ENCODE data around the gene NPM3. TPM values are rescaled to one million over a fixed set of nuclear protein-coding genes. Genes with fewer than 3 reads are reported as not detected.

NPM3 gene
- total RNA-seq, 1 donor from 2014 or later, result 35.1 TPM

DNA sequence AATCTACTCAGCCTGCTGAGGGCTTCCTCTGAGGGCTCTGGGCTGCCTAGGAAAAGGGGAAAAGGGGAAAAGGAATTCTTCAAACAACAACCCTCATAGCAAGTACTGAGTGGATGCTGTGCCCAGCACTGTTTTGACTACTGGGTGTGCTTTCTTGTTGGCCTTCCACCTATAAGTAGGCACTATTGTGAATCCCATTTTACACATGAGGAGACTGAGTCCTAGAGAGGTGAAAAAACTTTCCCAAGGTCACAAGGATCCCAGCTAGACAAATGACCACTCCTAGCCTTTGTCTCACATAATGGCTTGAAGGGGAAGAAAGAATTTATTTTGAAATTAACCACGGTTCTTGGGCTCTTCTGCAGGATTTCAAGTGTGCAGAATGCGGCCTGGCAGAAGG is 24.4 kb downstream of the NPM3 start:
- DNase-seq, result no peak

DNA sequence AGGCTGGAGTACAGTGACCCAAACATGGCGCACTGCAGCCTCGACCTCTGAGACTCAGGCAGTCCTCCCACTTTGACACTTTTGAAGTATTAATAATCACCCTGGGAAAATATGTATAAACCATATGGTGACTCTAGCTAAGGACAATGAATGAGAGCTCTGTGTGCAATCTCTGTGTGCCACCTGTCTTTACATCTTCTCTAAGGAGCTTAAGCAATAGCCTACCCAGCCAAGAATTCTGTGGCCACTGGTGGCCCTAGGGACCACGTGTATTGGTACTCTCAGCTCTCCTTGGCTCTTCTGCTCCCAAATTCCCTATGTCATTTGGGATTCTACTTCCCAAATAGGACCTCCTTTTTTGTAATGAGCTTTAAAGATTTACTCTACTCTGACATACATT is 31.0 kb downstream of the NPM3 start:
- DNase-seq, result no peak

DNA sequence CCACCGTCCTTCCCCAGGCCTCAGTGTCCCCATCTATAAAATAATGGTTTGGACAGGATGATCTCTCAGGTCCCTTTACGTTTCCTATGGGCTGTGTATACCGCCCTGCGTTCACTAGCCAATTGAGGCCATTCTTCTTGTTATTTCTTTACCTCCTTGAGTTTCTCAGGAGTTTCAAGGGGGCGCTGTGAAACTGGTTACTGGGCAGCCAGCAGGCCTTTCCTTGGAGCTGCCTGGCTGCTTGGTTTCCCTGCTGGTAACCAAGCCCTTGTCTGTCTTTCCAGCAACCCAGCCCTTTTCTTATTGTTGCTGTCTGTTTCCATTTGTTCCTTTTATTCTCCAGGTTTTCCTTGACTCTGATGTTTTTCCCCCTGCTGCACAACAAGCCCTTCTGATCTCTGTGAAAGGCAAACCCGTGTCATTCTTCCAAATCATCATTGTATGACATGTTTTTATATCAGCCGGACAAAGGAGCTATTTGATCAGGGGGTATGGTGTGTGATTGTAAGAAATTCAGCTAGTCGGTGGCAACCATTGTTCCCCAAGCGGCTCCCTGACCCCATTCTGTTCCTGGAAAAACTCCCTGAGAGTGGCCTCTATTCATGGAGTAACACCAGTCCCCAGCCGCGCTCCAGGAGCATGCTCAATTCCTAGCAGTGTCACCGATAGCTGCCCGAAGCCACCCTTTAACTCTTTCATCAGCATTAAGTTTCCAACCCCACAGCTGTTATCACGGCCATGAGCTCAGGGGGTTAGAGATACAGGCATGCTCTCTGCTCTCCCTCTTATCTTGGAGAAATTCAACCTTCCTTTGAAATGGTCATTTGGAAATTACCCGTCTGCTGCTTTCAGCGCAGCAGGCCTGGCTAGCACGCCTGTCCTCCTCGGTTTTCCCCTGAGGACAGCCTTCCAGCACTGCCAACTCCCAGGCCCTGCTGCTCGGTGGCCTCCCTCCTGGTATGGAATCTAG is 33.9 kb downstream of the NPM3 start:
- DNase-seq, result no peak

DNA sequence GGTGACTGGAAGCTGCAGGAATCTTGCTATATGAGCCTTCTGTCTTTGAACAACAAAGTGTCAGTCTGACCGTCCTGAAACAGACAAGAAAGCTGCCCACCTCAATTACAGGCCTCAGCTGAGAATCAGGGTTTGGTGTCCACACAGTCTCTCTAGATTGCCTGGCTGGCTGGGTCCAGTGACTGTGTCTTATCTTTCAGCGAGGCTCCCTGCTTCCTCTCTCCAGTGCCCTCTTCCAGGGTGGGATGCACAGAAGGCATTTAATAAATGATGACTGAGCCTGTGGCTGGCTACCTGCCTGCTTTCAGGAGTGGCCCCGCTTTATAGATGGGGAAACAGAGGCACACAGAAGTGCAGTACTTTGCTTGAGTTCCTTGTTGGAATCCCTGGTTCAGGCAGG is 34.8 kb downstream of the NPM3 start:
- no peak for DNase-seq

DNA sequence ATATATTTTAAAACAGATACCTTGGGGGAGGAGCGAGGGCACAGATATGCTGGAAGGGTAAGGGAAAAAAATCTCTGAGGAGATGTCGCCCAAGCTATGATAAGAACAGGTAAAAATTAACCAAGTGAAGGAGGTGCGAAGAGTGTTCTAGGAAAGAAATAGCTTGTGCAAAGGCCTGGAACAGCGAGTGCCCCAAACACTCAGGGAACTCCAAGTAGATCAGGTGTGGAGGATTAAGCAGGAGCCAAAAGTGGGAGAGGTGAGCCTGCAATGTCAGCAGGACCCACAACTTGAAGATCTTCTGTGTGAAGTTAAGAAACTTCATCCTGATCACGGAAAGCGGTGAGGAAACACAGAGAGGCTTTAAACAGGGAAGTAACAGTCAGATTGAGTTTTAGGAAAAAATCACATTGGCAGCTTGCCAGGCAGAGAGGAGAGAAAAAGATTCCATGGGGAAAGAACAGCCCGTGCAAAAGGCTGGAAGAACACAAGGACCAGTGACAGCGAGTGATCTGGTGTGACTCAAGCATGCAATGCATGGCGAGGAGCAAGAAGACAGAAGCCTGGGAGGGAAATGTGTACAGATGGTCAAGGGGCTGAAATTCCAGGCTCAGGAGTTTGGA is 38.1 kb downstream of the NPM3 start:
- no peak for DNase-seq

DNA sequence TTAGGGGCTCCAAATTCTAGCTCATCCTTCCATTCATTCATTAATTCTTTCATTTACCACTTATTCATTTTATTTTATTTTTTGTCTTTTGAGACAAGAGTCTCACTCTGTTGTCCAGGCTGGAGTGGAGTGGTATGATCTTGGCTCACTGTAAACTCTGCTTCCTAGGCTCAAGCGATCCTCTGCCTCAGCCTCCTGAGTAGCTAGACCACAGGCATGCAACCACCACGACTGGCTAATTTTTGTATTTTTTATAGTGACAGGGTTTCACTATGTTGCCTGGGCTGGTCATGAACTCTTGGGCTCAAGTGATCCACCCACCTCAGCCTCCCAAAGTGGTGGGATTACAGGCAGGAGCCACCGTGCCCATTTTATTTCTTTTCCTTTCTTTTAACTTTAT is 39.0 kb downstream of the NPM3 start:
- DNase-seq, result no peak

DNA sequence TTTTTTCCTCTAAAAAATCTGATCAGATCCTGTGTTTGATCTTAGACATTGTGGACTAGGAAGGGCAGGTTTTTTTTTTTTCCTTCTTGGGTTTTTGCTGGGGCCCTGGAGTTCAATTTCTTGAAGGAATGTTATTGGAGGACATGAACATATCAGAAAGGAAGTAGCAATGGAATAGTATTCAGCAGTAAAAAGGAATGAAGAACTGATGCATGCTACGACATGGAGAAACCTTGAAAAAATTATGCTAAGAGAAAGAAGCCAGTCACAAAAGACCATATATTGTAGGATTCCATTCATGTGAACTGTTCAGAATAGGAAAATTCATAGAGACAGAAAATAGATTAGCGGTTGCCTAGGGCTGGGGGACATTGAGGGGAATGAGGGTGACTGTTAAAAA is 41.3 kb downstream of the NPM3 start:
- no peak for DNase-seq

DNA sequence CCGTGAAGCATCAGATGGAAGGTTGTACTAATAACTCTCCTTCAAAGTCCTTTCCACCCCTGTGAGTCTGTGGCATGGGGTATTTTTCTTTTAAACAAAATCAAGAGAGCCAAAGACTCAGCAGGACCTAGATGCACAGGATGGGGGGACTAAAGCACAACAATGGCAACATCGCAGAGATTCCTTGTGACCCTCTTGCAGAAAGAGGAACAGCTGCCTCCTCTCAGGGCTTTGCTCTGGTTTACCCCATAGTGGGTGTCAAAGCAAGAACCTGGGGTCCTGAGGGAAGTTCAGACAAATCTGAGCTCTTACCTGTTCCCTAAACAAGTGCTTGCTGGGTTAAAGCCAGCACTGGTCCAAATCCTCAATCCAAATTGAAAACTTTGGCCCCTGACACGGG is 46.6 kb downstream of the NPM3 start:
- no peak for DNase-seq

DNA sequence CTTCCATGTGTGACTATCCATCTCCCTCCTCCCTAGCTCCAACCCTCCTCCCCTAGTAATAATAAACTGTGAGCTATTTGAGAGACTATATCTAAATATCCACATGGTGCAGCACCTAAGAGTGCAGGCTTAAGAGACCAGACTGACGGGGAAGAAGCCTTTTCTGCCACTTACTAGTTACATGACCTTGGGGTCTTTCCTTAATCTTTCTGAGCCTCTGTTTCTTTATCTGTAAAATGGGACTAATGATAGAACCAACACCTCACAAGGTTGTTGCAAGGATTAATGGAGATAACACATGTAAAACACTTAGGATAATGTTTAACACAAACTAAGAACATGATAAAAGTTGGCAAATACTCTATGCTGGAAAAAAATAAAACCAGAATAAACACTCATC is 51.1 kb downstream of the NPM3 start:
- DNase-seq, result no peak

Other genes starting within 250 kb of the NPM3 start
- 11.0 TPM for gene POLL, start 195.2 kb downstream of the NPM3 start, total RNA-seq
- gene DPCD, start 195.1 kb downstream of the NPM3 start, total RNA-seq, result 21.5 TPM
- 34.4 TPM for gene FBXW4, start 88.3 kb downstream of the NPM3 start, total RNA-seq
- not detected for gene FGF8, start 7.3 kb downstream of the NPM3 start, total RNA-seq
- 217 TPM for gene OGA, start 35.0 kb upstream of the NPM3 start, total RNA-seq
- 5.7 TPM for gene KCNIP2, start 60.4 kb upstream of the NPM3 start, total RNA-seq

Measured in skin of body (tissue), 2 donors.